Activated T-helper 1 cell treated with anti-CD3 and anti-CD28 coated beads, Interleukin-2, amount 50 U/mL, for 16 hours (primary cell): Measurements from ENCODE around the gene CFAP100.

Experiments
- DNase-seq, 2 donors: peaks; one replicate each; pipeline ENCODE4 v3.0.0-alpha.2; 2020; ENCODE audit warnings: low read depth in 1 of 2, low spot score in 1 of 2

The CFAP100 gene

GRCh38 chr3:126399351-126399735 is 4.6 kb downstream of the CFAP100 start:
- DNase-seq = no peak

- DNase-seq = no peak
Measured at GRCh38 chr3:126399756-126400155, 5.0 kb downstream of the CFAP100 start.

GRCh38 chr3:126401611-126402160 is 7.0 kb downstream of the CFAP100 start:
- no peak for DNase-seq

- DNase-seq = no peak
Measured at GRCh38 chr3:126402178-126402577, 7.5 kb downstream of the CFAP100 start.

GRCh38 chr3:126402666-126403302 is 8.1 kb downstream of the CFAP100 start:
- no peak for DNase-seq

- no peak for DNase-seq
Measured at GRCh38 chr3:126406389-126407296, 11.9 kb downstream of the CFAP100 start.

GRCh38 chr3:126407412-126408044 is 12.8 kb downstream of the CFAP100 start:
- DNase-seq = no peak

- DNase-seq = no peak
Measured at GRCh38 chr3:126408099-126408498, 13.4 kb downstream of the CFAP100 start.

- no peak for DNase-seq
Measured at GRCh38 chr3:126412841-126413692, 18.4 kb downstream of the CFAP100 start.

- DNase-seq = no peak
Measured at GRCh38 chr3:126413693-126414080, 19.0 kb downstream of the CFAP100 start.

- no peak for DNase-seq
Measured at GRCh38 chr3:126414406-126414805, 19.7 kb downstream of the CFAP100 start.

GRCh38 chr3:126414961-126415660 is 20.4 kb downstream of the CFAP100 start:
- no peak for DNase-seq

- DNase-seq = no peak
Measured at GRCh38 chr3:126415661-126416591, 21.2 kb downstream of the CFAP100 start.

- no peak for DNase-seq
Measured at GRCh38 chr3:126416943-126417342, 22.2 kb downstream of the CFAP100 start.

GRCh38 chr3:126417515-126417914 is 22.8 kb downstream of the CFAP100 start:
- DNase-seq = no peak

GRCh38 chr3:126417981-126418530 is 23.3 kb downstream of the CFAP100 start:
- DNase-seq = no peak

- DNase-seq = no peak
Measured at GRCh38 chr3:126418661-126419131, 24.0 kb downstream of the CFAP100 start.

- DNase-seq = no peak
Measured at GRCh38 chr3:126419151-126419703, 24.5 kb downstream of the CFAP100 start.
